ENCODE measurements around the gene SPIN1.
"Not testable (repeated sequence)": the region's sequence is repeated elsewhere in the genome, so short reads cannot be mapped to it uniquely, and the experiment has no call there.

SPIN1 gene

GRCh38 chr9:88379352-88379751 lies 8.9 kb upstream of the SPIN1 start:
- no peaks in the 10 kb centered on the region for H3K27me3 ChIP-seq (ENCODE audit: insufficient read depth, low read length, poor library complexity)
- H4K20me1 ChIP-seq (ENCODE audit: insufficient read depth, low read length): no peaks in the 10 kb centered on the region
- no peak overlapping the region for H3K4me2 ChIP-seq (ENCODE audit: insufficient read depth, low read length)
- H3K9ac ChIP-seq (ENCODE audit: low read depth, low read length): no peak overlapping the region
- no peaks in the 10 kb centered on the region for H3K79me2 ChIP-seq (ENCODE audit: insufficient read depth, low read length)
- no peak overlapping the region for H3K27ac ChIP-seq (ENCODE audit: low read length)
- TF ChIP-seq CTCF (IDR thresholded peaks at IDR 0.05; ENCODE audit: borderline replicate concordance, extremely low read depth, low read length, poor library complexity, severe bottlenecking) (no peak), EZH2 (IDR thresholded peaks at IDR 0.05; ENCODE audit: borderline replicate concordance, low read depth, low read length, severe bottlenecking) (no peak)
- no peak overlapping the region for H2AFZ ChIP-seq (ENCODE audit: low read depth, low read length)
- no peak overlapping the region for H3K4me3 ChIP-seq (ENCODE audit: low read depth in 1 of 2, low read length in 2 of 2)
- ATAC-seq (ENCODE audit: insufficient read depth, low read depth) (no peak), DNase-seq (no peak)
- no peaks in the 10 kb centered on the region for H3K9me3 ChIP-seq (ENCODE audit: insufficient read depth, low read length, severe bottlenecking)
- H3K36me3 ChIP-seq (ENCODE audit: insufficient read depth, low read length): no peaks in the 10 kb centered on the region
- H3K4me1 ChIP-seq (ENCODE audit: insufficient read depth, low read length): no peaks in the 10 kb centered on the region

DNA sequence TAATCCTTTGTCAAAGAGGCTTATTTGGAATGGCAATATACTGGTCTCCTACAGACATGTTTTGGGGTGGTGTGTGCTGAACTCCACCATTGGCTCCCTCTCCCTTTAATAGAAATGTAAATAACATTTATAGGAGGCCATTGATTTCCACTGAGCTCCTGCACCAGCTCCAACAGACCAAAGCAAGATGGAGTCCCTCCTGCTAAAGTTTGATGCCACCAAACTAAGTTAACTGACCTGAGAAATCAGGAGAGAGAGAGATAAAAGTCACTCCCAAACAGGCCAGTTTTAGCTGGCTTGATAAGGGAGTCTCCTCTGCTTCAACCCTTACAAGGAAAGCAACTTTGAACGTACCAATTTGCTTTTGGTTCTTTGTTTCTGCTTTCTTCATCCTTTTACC lies 8.1 kb upstream of the SPIN1 start:
- no peak overlapping the region for H3K4me2 ChIP-seq (ENCODE audit: insufficient read depth, low read length)
- H3K36me3 ChIP-seq (ENCODE audit: insufficient read depth, low read length): no peaks in the 10 kb centered on the region
- no peak for ATAC-seq (ENCODE audit: insufficient read depth, low read depth)
- no peak overlapping the region for H3K9ac ChIP-seq (ENCODE audit: low read depth, low read length)
- no peaks in the 10 kb centered on the region for H3K4me1 ChIP-seq (ENCODE audit: insufficient read depth, low read length)
- no peak overlapping the region for H3K27ac ChIP-seq (ENCODE audit: low read length)
- no peaks in the 10 kb centered on the region for H3K27me3 ChIP-seq (ENCODE audit: insufficient read depth, low read length, poor library complexity)
- TF ChIP-seq EZH2 (IDR thresholded peaks at IDR 0.05; ENCODE audit: borderline replicate concordance, low read depth, low read length, severe bottlenecking) (no peak), CTCF (IDR thresholded peaks at IDR 0.05; ENCODE audit: borderline replicate concordance, extremely low read depth, low read length, poor library complexity, severe bottlenecking) (no peak)
- no peak overlapping the region for H2AFZ ChIP-seq (ENCODE audit: low read depth, low read length)
- no peaks in the 10 kb centered on the region for H3K9me3 ChIP-seq (ENCODE audit: insufficient read depth, low read length, severe bottlenecking)
- no peak for DNase-seq
- H3K4me3 ChIP-seq (ENCODE audit: low read depth in 1 of 2, low read length in 2 of 2): no peak overlapping the region
- H4K20me1 ChIP-seq (ENCODE audit: insufficient read depth, low read length): no peaks in the 10 kb centered on the region
- H3K79me2 ChIP-seq (ENCODE audit: insufficient read depth, low read length): no peaks in the 10 kb centered on the region

- not testable (repeated sequence) for H3K4me2 ChIP-seq (ENCODE audit: insufficient read depth, low read length); ATAC-seq (ENCODE audit: insufficient read depth, low read depth); H3K9ac ChIP-seq (ENCODE audit: low read depth, low read length); H2AFZ ChIP-seq (ENCODE audit: low read depth, low read length); H3K4me3 ChIP-seq (ENCODE audit: low read depth in 1 of 2, low read length in 2 of 2); H3K79me2 ChIP-seq (ENCODE audit: insufficient read depth, low read length); H3K4me1 ChIP-seq (ENCODE audit: insufficient read depth, low read length); DNase-seq; H3K9me3 ChIP-seq (ENCODE audit: insufficient read depth, low read length, severe bottlenecking); H3K27ac ChIP-seq (ENCODE audit: low read length); H3K27me3 ChIP-seq (ENCODE audit: insufficient read depth, low read length, poor library complexity); H3K36me3 ChIP-seq (ENCODE audit: insufficient read depth, low read length); H4K20me1 ChIP-seq (ENCODE audit: insufficient read depth, low read length)
These were observed 6.9 kb upstream of the SPIN1 start for GRCh38 chr9:88381322-88381721.

GRCh38 chr9:88383176-88383575 lies 5.1 kb upstream of the SPIN1 start:
- DNase-seq (no peak), ATAC-seq (ENCODE audit: insufficient read depth, low read depth) (no peak)
- Histone ChIP-seq H4K20me1 (ENCODE audit: insufficient read depth, low read length) (no peaks in the 10 kb centered on the region), H3K9ac (ENCODE audit: low read depth, low read length) (no peak overlapping the region), H3K4me1 (ENCODE audit: insufficient read depth, low read length) (peaks cover 7% of the 10 kb centered on the region), H3K4me2 (ENCODE audit: insufficient read depth, low read length) (no peak overlapping the region), H3K27ac (ENCODE audit: low read length) (no peak overlapping the region), H3K27me3 (ENCODE audit: insufficient read depth, low read length, poor library complexity) (no peaks in the 10 kb centered on the region), H3K36me3 (ENCODE audit: insufficient read depth, low read length) (no peaks in the 10 kb centered on the region), H3K9me3 (ENCODE audit: insufficient read depth, low read length, severe bottlenecking) (no peaks in the 10 kb centered on the region), H3K79me2 (ENCODE audit: insufficient read depth, low read length) (no peaks in the 10 kb centered on the region), H3K4me3 (ENCODE audit: low read depth in 1 of 2, low read length in 2 of 2) (no peak overlapping the region), H2AFZ (ENCODE audit: low read depth, low read length) (no peak overlapping the region)
- TF ChIP-seq CTCF (IDR thresholded peaks at IDR 0.05; ENCODE audit: borderline replicate concordance, extremely low read depth, low read length, poor library complexity, severe bottlenecking) (no peak), EZH2 (IDR thresholded peaks at IDR 0.05; ENCODE audit: borderline replicate concordance, low read depth, low read length, severe bottlenecking) (no peak)

DNA sequence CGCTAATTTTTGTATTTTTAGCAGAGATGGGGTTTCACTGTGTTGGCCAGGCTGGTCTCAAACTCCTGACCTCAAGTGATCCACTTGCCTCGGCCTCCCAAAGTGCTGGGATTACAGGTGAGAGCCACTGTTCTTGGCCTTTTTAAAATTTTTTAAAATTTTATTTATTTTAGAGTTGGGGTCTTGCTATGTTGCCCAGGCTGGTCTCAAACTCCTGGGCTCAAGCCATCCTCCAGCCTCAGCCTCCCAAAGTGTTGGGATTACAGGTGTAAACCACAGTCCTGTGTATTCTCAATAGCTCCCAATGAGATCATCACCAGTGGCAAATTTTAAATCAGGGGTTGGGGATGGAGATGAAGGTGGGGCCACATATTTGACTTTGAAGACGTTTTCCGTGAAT lies 2.1 kb upstream of the SPIN1 start:
- H3K4me1 ChIP-seq (ENCODE audit: insufficient read depth, low read length): peaks cover 24% of the 10 kb centered on the region
- H3K4me3 ChIP-seq (ENCODE audit: low read depth in 1 of 2, low read length in 2 of 2); H3K4me2 ChIP-seq (ENCODE audit: insufficient read depth, low read length); DNase-seq; H3K9me3 ChIP-seq (ENCODE audit: insufficient read depth, low read length, severe bottlenecking); H3K9ac ChIP-seq (ENCODE audit: low read depth, low read length); H3K36me3 ChIP-seq (ENCODE audit: insufficient read depth, low read length); H2AFZ ChIP-seq (ENCODE audit: low read depth, low read length); ATAC-seq (ENCODE audit: insufficient read depth, low read depth); H3K27me3 ChIP-seq (ENCODE audit: insufficient read depth, low read length, poor library complexity); H3K27ac ChIP-seq (ENCODE audit: low read length): not testable (repeated sequence)
- peaks cover 23% of the 10 kb centered on the region for H3K79me2 ChIP-seq (ENCODE audit: insufficient read depth, low read length)
- peaks cover 10% of the 10 kb centered on the region; the same call in 1 of the 2 replicates for H4K20me1 ChIP-seq (ENCODE audit: insufficient read depth, low read length)
